Activated T-cell treated with anti-CD3 and anti-CD28 coated beads for 48 hours (primary cell): ENCODE results near the gene ORMDL3.
"Not testable (repeated sequence)": the region's sequence is repeated elsewhere in the genome, so short reads cannot be mapped to it uniquely, and the experiment has no call there.

Source experiments
- DNase-seq: peaks from one replicate; pipeline ENCODE4 v3.0.0-alpha.2; 2020; ENCODE audit warnings: low read depth

The ORMDL3 gene

GRCh38 chr17:39923836-39924690, 3.3 kb downstream of the ORMDL3 start:
- no peak for DNase-seq

- no peak for DNase-seq
Observed at GRCh38 chr17:39923230-39923629, 4.2 kb downstream of the ORMDL3 start.

GRCh38 chr17:39922006-39922405, 5.4 kb downstream of the ORMDL3 start:
- DNase-seq: no peak

- DNase-seq: peak; percentile 32
Observed at GRCh38 chr17:39921323-39921722, 6.1 kb downstream of the ORMDL3 start.

GRCh38 chr17:39920218-39921210, 6.9 kb downstream of the ORMDL3 start:
- DNase-seq: peak; percentile 50

- DNase-seq: no peak
Observed at GRCh38 chr17:39919087-39919683, 8.2 kb downstream of the ORMDL3 start.

GRCh38 chr17:39916918-39917317, 10.5 kb downstream of the ORMDL3 start:
- DNase-seq: no peak

- no peak for DNase-seq
Observed at GRCh38 chr17:39915559-39915958, 11.8 kb downstream of the ORMDL3 start.

GRCh38 chr17:39913989-39914388, 13.4 kb downstream of the ORMDL3 start:
- no peak for DNase-seq

GRCh38 chr17:39908789-39909352, 18.5 kb downstream of the ORMDL3 start:
- DNase-seq: no peak

- DNase-seq: no peak
Observed at GRCh38 chr17:39904990-39905288, 22.5 kb downstream of the ORMDL3 start.

- DNase-seq: no peak
Observed at GRCh38 chr17:39903158-39903884, 24.1 kb downstream of the ORMDL3 start.

- not testable (repeated sequence) for DNase-seq
Observed at GRCh38 chr17:39902027-39902426, 25.4 kb downstream of the ORMDL3 start.

- DNase-seq: no peak
Observed at GRCh38 chr17:39899215-39899614, 28.2 kb downstream of the ORMDL3 start.

- no peak for DNase-seq
Observed at GRCh38 chr17:39898088-39898487, 29.3 kb downstream of the ORMDL3 start.

GRCh38 chr17:39894681-39895376, 32.6 kb downstream of the ORMDL3 start:
- no peak for DNase-seq

GRCh38 chr17:39889200-39889599, 38.2 kb downstream of the ORMDL3 start:
- no peak for DNase-seq

- no peak for DNase-seq
Observed at GRCh38 chr17:39887078-39887477, 40.3 kb downstream of the ORMDL3 start.

GRCh38 chr17:39886102-39886501, 41.3 kb downstream of the ORMDL3 start:
- not testable (repeated sequence) for DNase-seq

- no peak for DNase-seq
Observed at GRCh38 chr17:39872751-39873150, 54.6 kb downstream of the ORMDL3 start.

GRCh38 chr17:39871801-39872200, 55.6 kb downstream of the ORMDL3 start:
- DNase-seq: no peak
